Lower leg skin (tissue), 3 donors: ENCODE measurements around the gene PP2D1.

Experiments
- POLR2A ChIP-seq, 2 donors: fragments of 450-650 bp; IDR thresholded peaks; one replicate each; pipeline ENCODE4 v1.6.1; 2016 to 2017; ENCODE audit warnings: antibody characterized with exemption in 2 of 2, mild to moderate bottlenecking in 1 of 2, moderate library complexity in 1 of 2
- TF ChIP-seq, protein P1 (sequence below), 3 donors: fragments of 450-650 bp; IDR thresholded peaks; one replicate each; pipeline ENCODE4 v1.5.1; 2016; ENCODE audit warnings: antibody characterized with exemption in 3 of 3, mild to moderate bottlenecking in 3 of 3, moderate library complexity in 2 of 3

GRCh38 chr3:20028905-20029331, 16.9 kb upstream of the PP2D1 start:
- no peak for TF ChIP-seq POLR2A (IDR thresholded peaks at IDR 0.05)
- TF ChIP-seq, protein P1, sequence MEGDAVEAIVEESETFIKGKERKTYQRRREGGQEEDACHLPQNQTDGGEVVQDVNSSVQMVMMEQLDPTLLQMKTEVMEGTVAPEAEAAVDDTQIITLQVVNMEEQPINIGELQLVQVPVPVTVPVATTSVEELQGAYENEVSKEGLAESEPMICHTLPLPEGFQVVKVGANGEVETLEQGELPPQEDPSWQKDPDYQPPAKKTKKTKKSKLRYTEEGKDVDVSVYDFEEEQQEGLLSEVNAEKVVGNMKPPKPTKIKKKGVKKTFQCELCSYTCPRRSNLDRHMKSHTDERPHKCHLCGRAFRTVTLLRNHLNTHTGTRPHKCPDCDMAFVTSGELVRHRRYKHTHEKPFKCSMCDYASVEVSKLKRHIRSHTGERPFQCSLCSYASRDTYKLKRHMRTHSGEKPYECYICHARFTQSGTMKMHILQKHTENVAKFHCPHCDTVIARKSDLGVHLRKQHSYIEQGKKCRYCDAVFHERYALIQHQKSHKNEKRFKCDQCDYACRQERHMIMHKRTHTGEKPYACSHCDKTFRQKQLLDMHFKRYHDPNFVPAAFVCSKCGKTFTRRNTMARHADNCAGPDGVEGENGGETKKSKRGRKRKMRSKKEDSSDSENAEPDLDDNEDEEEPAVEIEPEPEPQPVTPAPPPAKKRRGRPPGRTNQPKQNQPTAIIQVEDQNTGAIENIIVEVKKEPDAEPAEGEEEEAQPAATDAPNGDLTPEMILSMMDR (IDR thresholded peaks at IDR 0.05) = no peak
